Cerebellar nuclear complex (tissue), 1 donor: ENCODE results near the gene RAI14.
"Not testable (repeated sequence)": the region's sequence is repeated elsewhere in the genome, so short reads cannot be mapped to it uniquely, and the experiment has no call there.

Source experiments
- DNase-seq, 2 experiments: peaks; one replicate each; lab custom pipeline; 2025; lab: John Stamatoyannopoulos, UW

The RAI14 gene

GRCh38 chr5:34731435-34732232 is 75.5 kb downstream of the RAI14 start:
- no peak for DNase-seq

GRCh38 chr5:34734326-34734725 is 78.2 kb downstream of the RAI14 start:
- DNase-seq: no peak

GRCh38 chr5:34735491-34736426 is 79.6 kb downstream of the RAI14 start:
- no peak for DNase-seq

GRCh38 chr5:34736445-34737115 is 80.5 kb downstream of the RAI14 start:
- DNase-seq: no peak

- DNase-seq: no peak
Measured at GRCh38 chr5:34737731-34738130, 81.6 kb downstream of the RAI14 start.

- DNase-seq: peak; percentile 61 to 81
Measured at GRCh38 chr5:34738381-34738780, 82.3 kb downstream of the RAI14 start.

- no peak for DNase-seq
Measured at GRCh38 chr5:34740389-34740806, 84.3 kb downstream of the RAI14 start.

GRCh38 chr5:34742061-34742460 is 85.9 kb downstream of the RAI14 start:
- no peak for DNase-seq

GRCh38 chr5:34743878-34744277 is 87.8 kb downstream of the RAI14 start:
- DNase-seq: no peak

GRCh38 chr5:34748431-34748830 is 92.3 kb downstream of the RAI14 start:
- no peak for DNase-seq

GRCh38 chr5:34749431-34749873 is 93.3 kb downstream of the RAI14 start:
- DNase-seq: no peak

- no peak for DNase-seq
Measured at GRCh38 chr5:34750206-34750605, 94.1 kb downstream of the RAI14 start.

- no peak for DNase-seq
Measured at GRCh38 chr5:34751807-34752736, 95.9 kb downstream of the RAI14 start.

GRCh38 chr5:34753236-34753635 is 97.1 kb downstream of the RAI14 start:
- not testable (repeated sequence) for DNase-seq

- DNase-seq: no peak
Measured at GRCh38 chr5:34755926-34756325, 99.8 kb downstream of the RAI14 start.

- no peak for DNase-seq
Measured at GRCh38 chr5:34756781-34757624, 100.9 kb downstream of the RAI14 start.

GRCh38 chr5:34758514-34758913 is 102.4 kb downstream of the RAI14 start:
- DNase-seq: no peak

- not testable (repeated sequence) for DNase-seq
Measured at GRCh38 chr5:34759213-34759612, 103.1 kb downstream of the RAI14 start.

GRCh38 chr5:34765662-34766061 is 109.5 kb downstream of the RAI14 start:
- no peak for DNase-seq

GRCh38 chr5:34767180-34767579 is 111.1 kb downstream of the RAI14 start:
- no peak for DNase-seq
